GM12874 (cell line): Measurements from ENCODE around the gene GMPR2.

Experiments used
- CTCF ChIP-seq: IDR thresholded peaks from 2 replicates; pipeline ENCODE4 v1.5.1; 2011; ENCODE audit warnings: low read depth, mild to moderate bottlenecking, control low read depth, low read length, moderate library complexity; ENCODE audit not compliant: insufficient read depth

GMPR2 gene

GRCh38 chr14:24231263-24232120 is 1.2 kb upstream of the GMPR2 start:
- TF ChIP-seq CTCF: no peak

- TF ChIP-seq CTCF: no peak
Measured at GRCh38 chr14:24232121-24232644, 546 bp upstream of the GMPR2 start, which contains the start of gene NEDD8. NEDD8 (minus strand) TSS chr14:24232367; CDS start chr14:24232267, 100 bp downstream.

- TF ChIP-seq CTCF: no peak
Measured at GRCh38 chr14:24233538-24233866, 773 bp downstream of the GMPR2 start.

GRCh38 chr14:24234095-24235005 is 1.6 kb downstream of the GMPR2 start:
- TF ChIP-seq CTCF: no peak

GRCh38 chr14:24235804-24236688 is 3.3 kb downstream of the GMPR2 start:
- no peak for TF ChIP-seq CTCF

GRCh38 chr14:24236689-24237462 is 4.1 kb downstream of the GMPR2 start:
- no peak for TF ChIP-seq CTCF
